ACC112 (cell line): ENCODE data around the gene ALLC.

Experiments
- H2AFZ ChIP-seq: fragments of 200-600 bp; sonication (generic); one replicate; pipeline ENCODE4 v1.6.0; 2017; ENCODE audit warnings: antibody characterized with exemption, low read length; ENCODE audit not compliant: unreplicated experiment
- H3K27ac ChIP-seq: fragments of 200-600 bp; sonication (generic); 2 replicates; pipeline ENCODE4 v1.5.1; 2014; ENCODE audit warnings: low read depth, mild to moderate bottlenecking, antibody characterized with exemption, low read length, moderate library complexity
- H3K27me3 ChIP-seq: fragments of 200-600 bp; sonication (generic); 2 replicates; pipeline ENCODE4 v1.6.1; 2014; ENCODE audit warnings: mild to moderate bottlenecking, antibody characterized with exemption, low read length, moderate library complexity, mixed read lengths; ENCODE audit not compliant: insufficient read depth
- H3K36me3 ChIP-seq: fragments of 200-600 bp; sonication (generic); 2 replicates; pipeline ENCODE4 v1.6.1; 2016; ENCODE audit warnings: mild to moderate bottlenecking, antibody characterized with exemption, low read length, moderate library complexity, mixed read lengths; ENCODE audit not compliant: insufficient read depth
- H3K4me1 ChIP-seq: fragments of 200-600 bp; sonication (generic); one replicate; pipeline ENCODE4 v1.6.1; 2016; ENCODE audit warnings: low read length, mixed read lengths; ENCODE audit not compliant: insufficient read depth, unreplicated experiment, control insufficient read depth
- H3K4me3 ChIP-seq: fragments of 200-600 bp; sonication (generic); 2 replicates; pipeline ENCODE4 v1.5.1; 2014; ENCODE audit warnings: mild to moderate bottlenecking, low read depth, low read length
- H3K79me2 ChIP-seq: fragments of 200-600 bp; sonication (generic); one replicate; pipeline ENCODE4 v1.6.0; 2016; ENCODE audit warnings: low read length; ENCODE audit not compliant: control insufficient read depth, unreplicated experiment, insufficient read depth

ALLC gene

DNA sequence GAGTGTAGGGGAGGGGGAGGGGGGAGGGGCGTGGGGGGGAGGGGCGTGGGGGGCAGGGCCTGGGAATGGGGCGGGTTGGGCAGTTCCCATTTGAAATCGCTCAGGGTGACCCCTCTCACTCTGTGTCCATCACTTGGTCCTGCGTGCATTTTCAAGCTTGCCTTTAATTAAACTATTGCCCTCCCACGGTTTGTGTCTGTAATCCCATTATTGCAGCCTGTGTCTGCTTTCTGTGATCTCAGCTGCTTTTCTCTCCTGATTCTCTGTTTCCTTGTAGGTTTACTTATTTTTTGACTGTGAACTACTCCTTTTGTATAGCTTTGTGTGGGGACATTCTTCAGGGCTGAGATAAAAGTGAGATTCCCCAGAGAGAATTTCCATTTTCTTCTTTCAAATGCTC lies 46.7 kb downstream of the ALLC start:
- Histone ChIP-seq H3K36me3 (no peaks in the 10 kb centered on the region), H3K4me1 (no peaks in the 10 kb centered on the region), H3K27ac (no peak overlapping the region), H3K4me3 (no peak overlapping the region), H3K79me2 (no peaks in the 10 kb centered on the region), H3K27me3 (peaks cover 75% of the 10 kb centered on the region), H2AFZ (no peak overlapping the region)

- Histone ChIP-seq H2AFZ (no peak overlapping the region), H3K27ac (no peak overlapping the region), H3K27me3 (peaks cover 69% of the 10 kb centered on the region), H3K36me3 (no peaks in the 10 kb centered on the region), H3K4me3 (no peak overlapping the region), H3K79me2 (no peaks in the 10 kb centered on the region), H3K4me1 (no peaks in the 10 kb centered on the region)
Measured at GRCh38 chr2:3705782-3706181, 47.8 kb downstream of the ALLC start.

- Histone ChIP-seq H3K27ac (no peak overlapping the region), H3K4me1 (no peaks in the 10 kb centered on the region), H3K4me3 (no peak overlapping the region), H3K36me3 (no peaks in the 10 kb centered on the region), H2AFZ (no peak overlapping the region), H3K79me2 (no peaks in the 10 kb centered on the region), H3K27me3 (peaks cover 60% of the 10 kb centered on the region)
Measured at GRCh38 chr2:3706892-3707291, 48.9 kb downstream of the ALLC start.

- Histone ChIP-seq H3K36me3 (no peaks in the 10 kb centered on the region), H3K4me3 (no peak overlapping the region), H3K27ac (no peak overlapping the region), H3K79me2 (no peaks in the 10 kb centered on the region), H2AFZ (no peak overlapping the region), H3K27me3 (peaks cover 44% of the 10 kb centered on the region), H3K4me1 (no peaks in the 10 kb centered on the region)
Measured at GRCh38 chr2:3708576-3708975, 50.6 kb downstream of the ALLC start.

DNA sequence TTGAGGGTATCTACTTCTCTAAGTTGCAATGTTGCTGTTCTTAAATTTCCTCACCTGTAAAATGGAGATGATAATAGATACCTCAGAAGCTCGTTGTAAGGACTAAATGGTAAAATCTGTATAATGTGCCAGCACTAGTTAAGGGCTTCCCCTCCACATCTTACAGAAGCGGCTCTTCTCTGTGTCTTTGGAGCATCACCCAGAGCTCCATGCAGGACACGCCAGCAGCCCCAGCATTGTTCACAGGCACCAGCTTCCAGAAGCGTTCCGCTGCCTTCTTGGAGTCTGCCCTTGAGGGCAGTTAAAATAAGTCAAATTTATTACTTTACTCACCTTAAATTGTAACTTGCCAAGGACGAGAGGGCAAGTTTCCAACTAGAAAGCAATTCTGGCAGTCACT lies 51.2 kb downstream of the ALLC start:
- Histone ChIP-seq H3K27ac (no peak overlapping the region), H2AFZ (no peak overlapping the region), H3K79me2 (no peaks in the 10 kb centered on the region)

GRCh38 chr2:3712424-3712823 lies 54.4 kb downstream of the ALLC start:
- H3K79me2 ChIP-seq: no peaks in the 10 kb centered on the region
- H3K27ac ChIP-seq: no peak overlapping the region
- no peak overlapping the region for H2AFZ ChIP-seq

More for the DNA sequence above, 51.2 kb downstream of the ALLC start:
- peaks cover 40% of the 10 kb centered on the region for H3K27me3 ChIP-seq
- no peaks in the 10 kb centered on the region for H3K4me1 ChIP-seq
- no peak overlapping the region for H3K4me3 ChIP-seq
- no peaks in the 10 kb centered on the region for H3K36me3 ChIP-seq

DNA sequence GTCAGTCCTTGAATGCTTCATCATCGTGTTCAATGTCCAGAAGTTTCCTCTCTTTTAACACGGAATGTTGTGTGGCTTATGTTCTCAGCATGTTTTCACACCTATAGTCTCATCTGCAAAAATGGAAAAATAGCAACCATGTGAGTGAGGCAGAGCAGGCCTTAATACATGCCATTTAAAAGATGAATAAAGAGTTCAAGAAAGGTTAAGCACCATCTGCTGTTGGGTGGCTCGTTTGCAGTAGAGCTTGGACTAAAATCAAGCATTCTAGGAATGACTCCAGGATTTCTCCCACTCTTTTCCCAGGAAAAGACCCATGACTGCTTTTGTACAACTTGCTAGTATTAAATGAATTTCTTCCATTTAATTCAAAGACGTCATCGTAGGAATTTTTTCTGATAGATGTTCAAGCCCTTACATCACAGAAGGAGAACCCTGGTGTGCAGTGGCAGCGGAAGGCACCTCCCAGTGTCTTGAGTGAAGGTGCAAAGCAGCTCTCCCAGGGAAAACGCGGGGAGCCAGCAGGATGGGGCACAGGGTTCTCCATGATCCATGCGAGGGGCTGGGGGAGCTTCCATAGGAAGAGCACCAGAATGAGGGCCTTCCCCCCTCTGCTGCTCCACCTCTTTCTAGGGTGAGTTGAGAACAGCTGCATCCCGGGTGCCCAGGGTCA lies 55.0 kb downstream of the ALLC start:
- no peak overlapping the region for H2AFZ ChIP-seq
- no peaks in the 10 kb centered on the region for H3K79me2 ChIP-seq
- H3K27ac ChIP-seq: no peak overlapping the region
- H3K27me3 ChIP-seq: peaks cover 13% of the 10 kb centered on the region
- H3K4me3 ChIP-seq: no peak overlapping the region
- H3K36me3 ChIP-seq: no peaks in the 10 kb centered on the region
- H3K4me1 ChIP-seq: no peaks in the 10 kb centered on the region

More at GRCh38 chr2:3712424-3712823, 54.4 kb downstream of the ALLC start:
- no peaks in the 10 kb centered on the region for H3K36me3 ChIP-seq
- H3K4me3 ChIP-seq: no peak overlapping the region
- H3K27me3 ChIP-seq: peaks cover 18% of the 10 kb centered on the region
- no peaks in the 10 kb centered on the region for H3K4me1 ChIP-seq

DNA sequence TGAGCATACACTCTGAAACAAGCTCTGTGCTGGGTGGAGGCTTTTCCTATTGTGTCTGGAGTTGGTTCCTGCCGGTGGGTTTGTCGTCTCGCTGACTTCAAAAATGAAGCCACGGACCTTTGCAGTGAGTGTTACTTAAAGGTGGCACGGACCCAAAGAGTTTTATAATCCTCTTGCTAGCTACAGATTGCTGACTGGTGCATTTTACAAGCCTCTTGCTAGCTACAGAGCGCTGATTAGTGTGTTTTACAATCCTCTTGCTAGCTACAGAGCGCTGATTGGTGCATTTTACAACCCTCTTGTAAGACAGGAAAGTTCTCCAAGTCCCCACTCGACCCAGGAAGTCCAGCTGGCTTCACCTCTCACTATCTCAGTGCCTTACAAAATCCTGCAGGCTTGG lies 60.7 kb downstream of the ALLC start:
- H3K79me2 ChIP-seq: no peaks in the 10 kb centered on the region
- H3K4me1 ChIP-seq: no peaks in the 10 kb centered on the region
- no peak overlapping the region for H3K27ac ChIP-seq
- no peak overlapping the region for H2AFZ ChIP-seq
- no peak overlapping the region for H3K4me3 ChIP-seq
- no peaks in the 10 kb centered on the region for H3K36me3 ChIP-seq
- H3K27me3 ChIP-seq: no peaks in the 10 kb centered on the region; the same call in 1 of the 2 replicates

DNA sequence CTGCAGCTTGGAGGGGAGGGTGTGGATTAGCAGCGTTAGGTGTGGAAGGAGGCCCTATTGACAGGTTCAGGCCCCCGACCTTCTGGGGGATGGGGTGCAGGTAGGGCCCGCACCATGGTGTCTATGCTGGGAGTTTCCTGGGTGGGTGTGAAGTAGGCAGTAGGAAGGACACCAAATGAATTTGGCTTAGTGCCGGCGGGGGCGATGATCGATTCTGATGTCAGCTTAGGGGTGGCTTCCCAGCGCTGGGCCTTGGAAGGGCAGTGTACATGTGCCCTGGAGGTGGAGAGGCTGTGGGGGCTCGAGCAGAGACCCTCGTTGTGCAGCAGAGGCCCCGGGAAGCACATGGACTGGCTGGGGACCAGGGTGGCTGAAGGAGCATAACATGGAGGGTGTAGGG lies 67.0 kb downstream of the ALLC start:
- Histone ChIP-seq H2AFZ (no peak overlapping the region), H3K79me2 (no peaks in the 10 kb centered on the region)

GRCh38 chr2:3725458-3726250 lies 67.7 kb downstream of the ALLC start:
- H3K27ac ChIP-seq: no peak overlapping the region
- H3K36me3 ChIP-seq: no peaks in the 10 kb centered on the region
- H3K27me3 ChIP-seq: peaks cover 37% of the 10 kb centered on the region
- H3K4me3 ChIP-seq: no peak overlapping the region
- no peak overlapping the region for H2AFZ ChIP-seq
- no peaks in the 10 kb centered on the region for H3K4me1 ChIP-seq
- no peaks in the 10 kb centered on the region for H3K79me2 ChIP-seq

More for the DNA sequence above, 67.0 kb downstream of the ALLC start:
- Histone ChIP-seq H3K27ac (no peak overlapping the region), H3K4me3 (no peak overlapping the region), H3K4me1 (no peaks in the 10 kb centered on the region), H3K27me3 (peaks cover 31% of the 10 kb centered on the region), H3K36me3 (no peaks in the 10 kb centered on the region)

DNA sequence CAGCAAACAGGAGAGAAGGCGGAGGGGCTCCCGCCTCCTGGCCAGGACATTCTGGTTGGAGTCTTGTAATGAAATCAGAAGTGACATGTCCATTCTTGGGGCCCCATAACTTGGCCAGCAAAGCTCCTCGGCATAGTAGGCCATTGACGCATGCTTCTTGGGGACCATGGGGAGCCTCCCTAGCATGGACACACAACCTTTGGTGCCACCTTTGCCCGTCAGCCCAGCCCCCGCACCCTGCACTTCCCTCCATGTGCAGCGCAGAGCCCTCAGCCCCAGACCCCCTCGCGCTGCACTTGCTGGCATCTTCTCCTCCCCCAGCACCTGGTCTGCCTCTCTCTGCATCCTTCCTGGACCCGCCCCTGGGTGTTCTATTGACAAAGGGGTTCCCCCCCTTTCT lies 68.5 kb downstream of the ALLC start:
- Histone ChIP-seq H3K36me3 (no peaks in the 10 kb centered on the region), H3K27me3 (peaks cover 42% of the 10 kb centered on the region), H3K27ac (no peak overlapping the region), H3K4me1 (no peaks in the 10 kb centered on the region), H3K4me3 (no peak overlapping the region), H2AFZ (no peak overlapping the region), H3K79me2 (no peaks in the 10 kb centered on the region)
